Smooth muscle cell of the brain vasculature (primary cell): ENCODE results near the gene UPP1.
"Not testable (repeated sequence)": the region's sequence is repeated elsewhere in the genome, so short reads cannot be mapped to it uniquely, and the experiment has no call there.

Experiments used
- DNase-seq: peaks from one replicate; pipeline ENCODE4 v3.0.0-alpha.2; 2012; ENCODE audit warnings: low read depth, low spot score

Gene UPP1

GRCh38 chr7:48111596-48111995 is 22.5 kb downstream of the UPP1 start:
- no peak for DNase-seq

- DNase-seq = no peak
Measured at GRCh38 chr7:48112401-48113165, 23.5 kb downstream of the UPP1 start.

- DNase-seq = no peak
Measured at GRCh38 chr7:48113275-48113674, 24.2 kb downstream of the UPP1 start.

- DNase-seq = no peak
Measured at GRCh38 chr7:48114115-48114514, 25.1 kb downstream of the UPP1 start.

- no peak for DNase-seq
Measured at GRCh38 chr7:48114589-48114988, 25.5 kb downstream of the UPP1 start.

GRCh38 chr7:48116043-48116442 is 27.0 kb downstream of the UPP1 start:
- DNase-seq = no peak

- DNase-seq = no peak
Measured at GRCh38 chr7:48118041-48118440, 29.0 kb downstream of the UPP1 start.

GRCh38 chr7:48120536-48120935 is 31.5 kb downstream of the UPP1 start:
- DNase-seq = not testable (repeated sequence)

GRCh38 chr7:48126037-48126436 is 37.0 kb downstream of the UPP1 start:
- DNase-seq = no peak

GRCh38 chr7:48130658-48131108 is 41.6 kb downstream of the UPP1 start:
- no peak for DNase-seq

- no peak for DNase-seq
Measured at GRCh38 chr7:48132792-48133191, 43.7 kb downstream of the UPP1 start.

GRCh38 chr7:48139459-48139858 is 50.4 kb downstream of the UPP1 start:
- no peak for DNase-seq

- no peak for DNase-seq
Measured at GRCh38 chr7:48140001-48140681, 51.1 kb downstream of the UPP1 start.

- DNase-seq = no peak
Measured at GRCh38 chr7:48141521-48141920, 52.5 kb downstream of the UPP1 start.

GRCh38 chr7:48144291-48144768 is 55.3 kb downstream of the UPP1 start:
- no peak for DNase-seq

GRCh38 chr7:48147078-48147591 is 58.1 kb downstream of the UPP1 start:
- DNase-seq = no peak

- not testable (repeated sequence) for DNase-seq
Measured at GRCh38 chr7:48147690-48148089, 58.6 kb downstream of the UPP1 start.

- no peak for DNase-seq
Measured at GRCh38 chr7:48148311-48148710, 59.2 kb downstream of the UPP1 start.

- no peak for DNase-seq
Measured at GRCh38 chr7:48149058-48149457, 60.0 kb downstream of the UPP1 start.

GRCh38 chr7:48150086-48150485 is 61.0 kb downstream of the UPP1 start:
- no peak for DNase-seq

- DNase-seq = no peak
Measured at GRCh38 chr7:48154792-48155413, 65.8 kb downstream of the UPP1 start.
